ENCODE data around the gene CDK2. TPM values are rescaled to one million over a fixed set of nuclear protein-coding genes. Genes with fewer than 3 reads are reported as not detected.
A peak's percentile ranks its signal among the peaks of the same experiment; 100 is the strongest.

CDK2 gene
- total and polyA plus RNA-seq, 9 donors, result 20.8 to 34.4 (median 30.6) TPM

DNA sequence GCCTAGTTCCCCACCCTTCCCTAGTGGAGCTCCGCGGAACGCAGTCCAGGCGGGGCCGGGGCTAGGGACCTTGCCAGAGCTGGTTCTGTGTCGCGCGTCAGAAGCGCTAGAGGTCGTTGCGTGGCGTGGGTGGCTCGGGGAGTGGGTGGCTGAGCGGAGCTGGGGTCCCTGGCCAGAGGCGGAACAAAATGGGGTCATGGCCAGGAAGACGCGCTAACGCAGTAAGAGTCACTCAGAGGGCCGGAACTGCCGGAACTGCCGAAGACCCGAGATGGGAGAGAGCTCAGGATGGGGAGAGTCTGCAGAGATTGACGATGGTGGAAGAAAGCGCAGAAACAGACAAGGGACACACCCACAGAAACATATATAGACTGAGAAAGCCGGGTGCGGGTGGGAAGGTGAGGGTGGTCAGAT, 30.9 kb upstream of the CDK2 start:
- Histone ChIP-seq H3K27me3 (ENCODE audit: control insufficient read depth, insufficient read depth, low read length) (peaks cover 12% of the 10 kb centered on the region), H3K36me3 (ENCODE audit: control insufficient read depth, insufficient read depth, low read length) (peaks cover 10% of the 10 kb centered on the region), H3K4me3 (ENCODE audit: low read length) (peak overlapping the region; percentile 21), H3K27ac (ENCODE audit: low read length) (peak overlapping the region; percentile 42), H3K9me3 (replicated peaks; ENCODE audit: control insufficient read depth, low read depth, low read length) (no peaks in the 10 kb centered on the region), H3K4me1 (ENCODE audit: control insufficient read depth, insufficient read depth, low read length) (peaks cover 27% of the 10 kb centered on the region)
- WGBS (ENCODE audit: insufficient coverage), result 14% methylated on average over 20 of the region's 26 CpGs
- DNase-seq, result peak; percentile 63

DNA sequence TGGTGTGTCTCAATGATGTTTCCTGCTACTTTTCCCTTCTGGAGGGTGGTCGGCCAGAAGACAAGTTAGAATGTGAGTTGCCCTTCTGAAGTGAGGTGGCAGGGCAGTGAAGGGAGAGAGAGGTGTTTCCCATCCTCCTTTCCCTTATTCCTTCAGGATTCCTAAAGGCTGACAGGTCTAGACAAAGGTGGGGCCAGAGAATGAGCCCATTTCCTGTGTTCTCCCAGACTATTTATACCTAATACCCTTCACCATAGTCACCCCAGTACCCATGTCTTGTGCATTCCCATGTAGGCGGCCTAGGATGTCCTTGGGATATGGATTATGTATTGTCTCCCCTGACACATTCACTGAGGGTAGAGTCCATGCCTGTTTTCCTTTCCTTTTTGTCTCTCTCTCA, 28.6 kb upstream of the CDK2 start:
- WGBS (ENCODE audit: insufficient coverage), result no CpG with 5 or more reads among the region's 2 CpGs
- Histone ChIP-seq H3K4me3 (ENCODE audit: low read length) (no peak overlapping the region), H3K9me3 (replicated peaks; ENCODE audit: control insufficient read depth, low read depth, low read length) (no peaks in the 10 kb centered on the region), H3K36me3 (ENCODE audit: control insufficient read depth, insufficient read depth, low read length) (peaks cover 18% of the 10 kb centered on the region), H3K27ac (ENCODE audit: low read length) (no peak overlapping the region), H3K4me1 (ENCODE audit: control insufficient read depth, insufficient read depth, low read length) (peaks cover 9% of the 10 kb centered on the region), H3K27me3 (ENCODE audit: control insufficient read depth, insufficient read depth, low read length) (peaks cover 7% of the 10 kb centered on the region)
- no peak for DNase-seq

GRCh38 chr12:55938826-55939501, 27.7 kb upstream of the CDK2 start:
- Histone ChIP-seq H3K4me3 (ENCODE audit: low read length) (no peak overlapping the region), H3K4me1 (ENCODE audit: control insufficient read depth, insufficient read depth, low read length) (peaks cover 9% of the 10 kb centered on the region), H3K27me3 (ENCODE audit: control insufficient read depth, insufficient read depth, low read length) (peaks cover 7% of the 10 kb centered on the region), H3K36me3 (ENCODE audit: control insufficient read depth, insufficient read depth, low read length) (peaks cover 18% of the 10 kb centered on the region), H3K27ac (ENCODE audit: low read length) (no peak overlapping the region), H3K9me3 (replicated peaks; ENCODE audit: control insufficient read depth, low read depth, low read length) (no peaks in the 10 kb centered on the region)
- DNase-seq, result no peak
- 98% methylated on average over 5 of the region's 8 CpGs for WGBS (ENCODE audit: insufficient coverage)

GRCh38 chr12:55940065-55940732, 26.4 kb upstream of the CDK2 start:
- no peak overlapping the region for H3K4me3 ChIP-seq (ENCODE audit: low read length)
- 14% methylated on average over 12 of the region's 18 CpGs for WGBS (ENCODE audit: insufficient coverage)
- no peak overlapping the region for H3K27ac ChIP-seq (ENCODE audit: low read length)
- peaks cover 9% of the 10 kb centered on the region for H3K4me1 ChIP-seq (ENCODE audit: control insufficient read depth, insufficient read depth, low read length)
- no peaks in the 10 kb centered on the region for H3K9me3 ChIP-seq (replicated peaks; ENCODE audit: control insufficient read depth, low read depth, low read length)
- H3K36me3 ChIP-seq (ENCODE audit: control insufficient read depth, insufficient read depth, low read length), result peaks cover 18% of the 10 kb centered on the region
- H3K27me3 ChIP-seq (ENCODE audit: control insufficient read depth, insufficient read depth, low read length), result peaks cover 7% of the 10 kb centered on the region
- DNase-seq, result peak; percentile 91

- Histone ChIP-seq H3K9me3 (replicated peaks; ENCODE audit: control insufficient read depth, low read depth, low read length) (no peaks in the 10 kb centered on the region), H3K36me3 (ENCODE audit: control insufficient read depth, insufficient read depth, low read length) (peaks cover 18% of the 10 kb centered on the region), H3K27me3 (ENCODE audit: control insufficient read depth, insufficient read depth, low read length) (no peaks in the 10 kb centered on the region), H3K4me1 (ENCODE audit: control insufficient read depth, insufficient read depth, low read length) (peaks cover 7% of the 10 kb centered on the region), H3K4me3 (ENCODE audit: low read length) (no peak overlapping the region), H3K27ac (ENCODE audit: low read length) (no peak overlapping the region)
- no peak for DNase-seq
- WGBS (ENCODE audit: insufficient coverage), result 82% methylated on average over 1 of the region's 4 CpGs
These were observed 24.6 kb upstream of the CDK2 start for GRCh38 chr12:55942055-55942454.

- 90% methylated on average over 1 of the region's 1 CpG for WGBS (ENCODE audit: insufficient coverage)
- no peaks in the 10 kb centered on the region for H3K9me3 ChIP-seq (replicated peaks; ENCODE audit: control insufficient read depth, low read depth, low read length)
- no peak for DNase-seq
- no peak overlapping the region for H3K4me3 ChIP-seq (ENCODE audit: low read length)
- H3K27ac ChIP-seq (ENCODE audit: low read length), result no peak overlapping the region
- H3K27me3 ChIP-seq (ENCODE audit: control insufficient read depth, insufficient read depth, low read length), result no peaks in the 10 kb centered on the region
- peaks cover 7% of the 10 kb centered on the region for H3K4me1 ChIP-seq (ENCODE audit: control insufficient read depth, insufficient read depth, low read length)
- peaks cover 18% of the 10 kb centered on the region for H3K36me3 ChIP-seq (ENCODE audit: control insufficient read depth, insufficient read depth, low read length)
These were observed 24.0 kb upstream of the CDK2 start for GRCh38 chr12:55942577-55943136.

GRCh38 chr12:55946553-55946952, 20.1 kb upstream of the CDK2 start:
- H3K4me3 ChIP-seq (ENCODE audit: low read length), result no peak overlapping the region
- no peaks in the 10 kb centered on the region for H3K27me3 ChIP-seq (ENCODE audit: control insufficient read depth, insufficient read depth, low read length)
- no peaks in the 10 kb centered on the region for H3K4me1 ChIP-seq (ENCODE audit: control insufficient read depth, insufficient read depth, low read length)
- WGBS (ENCODE audit: insufficient coverage), result 64% methylated on average over 3 of the region's 6 CpGs
- no peak overlapping the region for H3K27ac ChIP-seq (ENCODE audit: low read length)
- no peak for DNase-seq
- H3K9me3 ChIP-seq (replicated peaks; ENCODE audit: control insufficient read depth, low read depth, low read length), result no peaks in the 10 kb centered on the region
- H3K36me3 ChIP-seq (ENCODE audit: control insufficient read depth, insufficient read depth, low read length), result peaks cover 10% of the 10 kb centered on the region

GRCh38 chr12:55955344-55955743, 11.3 kb upstream of the CDK2 start:
- no peak overlapping the region for H3K27ac ChIP-seq (ENCODE audit: low read length)
- no peaks in the 10 kb centered on the region for H3K4me1 ChIP-seq (ENCODE audit: control insufficient read depth, insufficient read depth, low read length)
- peaks cover 3% of the 10 kb centered on the region for H3K27me3 ChIP-seq (ENCODE audit: control insufficient read depth, insufficient read depth, low read length)
- H3K4me3 ChIP-seq (ENCODE audit: low read length), result no peak overlapping the region
- peaks cover 16% of the 10 kb centered on the region for H3K36me3 ChIP-seq (ENCODE audit: control insufficient read depth, insufficient read depth, low read length)
- no peaks in the 10 kb centered on the region for H3K9me3 ChIP-seq (replicated peaks; ENCODE audit: control insufficient read depth, low read depth, low read length)
- 90% methylated on average over 3 of the region's 4 CpGs for WGBS (ENCODE audit: insufficient coverage)
- DNase-seq, result no peak

- H3K27ac ChIP-seq (ENCODE audit: low read length), result no peak overlapping the region
- no peak for DNase-seq
- 94% methylated on average over 2 of the region's 6 CpGs for whole genome bisulfite sequencing (ENCODE audit: insufficient coverage)
- H3K4me1 ChIP-seq (ENCODE audit: control insufficient read depth, insufficient read depth, low read length), result no peaks in the 10 kb centered on the region
- no peaks in the 10 kb centered on the region for H3K9me3 ChIP-seq (replicated peaks; ENCODE audit: control insufficient read depth, low read depth, low read length)
- H3K36me3 ChIP-seq (ENCODE audit: control insufficient read depth, insufficient read depth, low read length), result peaks cover 16% of the 10 kb centered on the region
- peaks cover 3% of the 10 kb centered on the region for H3K27me3 ChIP-seq (ENCODE audit: control insufficient read depth, insufficient read depth, low read length)
- H3K4me3 ChIP-seq (ENCODE audit: low read length), result no peak overlapping the region
These were observed 10.7 kb upstream of the CDK2 start for GRCh38 chr12:55955800-55956508.

Data from muscle of leg (tissue), 11 donors.